Erythroblast (primary cell): ENCODE measurements around the gene ETDC.

Experiments
- GATA1 ChIP-seq: IDR thresholded peaks from 2 replicates; pipeline ENCODE4 v1.6.1; 2011; ENCODE audit warnings: low read depth, mild to moderate bottlenecking, control low read depth, low read length, moderate library complexity
- POLR2A ChIP-seq: IDR thresholded peaks from 2 replicates; pipeline ENCODE4 v1.6.1; 2011; ENCODE audit warnings: mild to moderate bottlenecking, low read length

DNA sequence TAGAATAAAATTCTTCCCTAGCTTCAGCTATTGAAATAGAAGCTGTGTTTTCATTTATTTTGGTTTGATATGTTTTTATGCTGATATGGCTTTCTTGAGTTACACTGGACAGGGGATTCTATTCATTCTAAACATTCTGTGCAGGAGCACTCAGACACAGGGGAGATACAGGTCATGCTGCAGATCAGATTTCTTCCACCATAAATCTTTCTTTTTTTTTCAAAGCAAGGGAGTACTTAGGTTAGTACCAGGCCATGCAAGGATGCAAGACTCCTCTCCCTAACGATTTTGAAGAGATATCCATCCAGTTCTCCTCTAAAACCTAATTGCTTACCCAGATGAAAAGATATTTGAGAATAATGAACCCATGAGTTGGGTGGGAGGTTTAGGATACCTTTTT lies 21.4 kb downstream of the ETDC start:
- TF ChIP-seq POLR2A (no peak), GATA1 (no peak)
